Measurements from ENCODE around the gene TSPOAP1. TPM values are rescaled to one million over a fixed set of nuclear protein-coding genes. Genes with fewer than 3 reads are reported as not detected.

Gene TSPOAP1
- total and polyA plus RNA-seq, 2 of the 13 experiments (the other 11 are each of a cell fraction or from before 2014, with no cell fraction given): not detected

DNA sequence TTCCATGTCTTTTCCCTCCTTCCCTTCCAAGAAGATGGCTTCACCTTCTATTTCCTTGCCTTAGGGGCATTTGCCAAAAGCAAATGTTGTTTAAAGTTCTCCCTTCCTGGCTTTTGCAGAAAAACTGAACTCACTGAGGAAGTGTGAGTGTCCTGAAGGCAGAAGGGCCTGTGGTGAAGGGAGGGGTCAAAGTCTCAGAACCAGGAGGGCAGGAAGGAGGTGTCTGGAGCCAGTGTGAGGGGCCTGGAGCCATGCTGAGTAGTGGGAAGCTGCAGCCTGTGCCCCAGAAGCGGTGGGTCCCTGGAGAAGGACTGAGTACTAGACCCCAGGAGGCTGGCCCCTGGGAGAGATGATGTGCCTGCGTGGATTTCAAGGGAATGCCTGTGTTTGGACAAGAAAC, 47.2 kb upstream of the TSPOAP1 start:
- H3K9me3 ChIP-seq (ENCODE audit: low read length): no peaks in the 10 kb centered on the region
- no peaks in the 10 kb centered on the region for H3K27me3 ChIP-seq (ENCODE audit: control insufficient read depth in 1 of 2, insufficient read depth in 2 of 2, low read length in 2 of 2)
- no peaks in the 10 kb centered on the region for H4K20me1 ChIP-seq (ENCODE audit: insufficient read depth, low read length)
- FAIRE-seq: no peak
- WGBS (ENCODE audit: low lambda C conversion rate): 95% methylated on average over 2 of the region's 2 CpGs
- peaks cover 28 to 50% of the 10 kb centered on the region in 2 experiments for H3K36me3 ChIP-seq (replicated peaks in 1 of 2; ENCODE audit: control insufficient read depth in 1 of 2, insufficient read depth in 2 of 2, low read length in 2 of 2)
- TF ChIP-seq, protein P1, sequence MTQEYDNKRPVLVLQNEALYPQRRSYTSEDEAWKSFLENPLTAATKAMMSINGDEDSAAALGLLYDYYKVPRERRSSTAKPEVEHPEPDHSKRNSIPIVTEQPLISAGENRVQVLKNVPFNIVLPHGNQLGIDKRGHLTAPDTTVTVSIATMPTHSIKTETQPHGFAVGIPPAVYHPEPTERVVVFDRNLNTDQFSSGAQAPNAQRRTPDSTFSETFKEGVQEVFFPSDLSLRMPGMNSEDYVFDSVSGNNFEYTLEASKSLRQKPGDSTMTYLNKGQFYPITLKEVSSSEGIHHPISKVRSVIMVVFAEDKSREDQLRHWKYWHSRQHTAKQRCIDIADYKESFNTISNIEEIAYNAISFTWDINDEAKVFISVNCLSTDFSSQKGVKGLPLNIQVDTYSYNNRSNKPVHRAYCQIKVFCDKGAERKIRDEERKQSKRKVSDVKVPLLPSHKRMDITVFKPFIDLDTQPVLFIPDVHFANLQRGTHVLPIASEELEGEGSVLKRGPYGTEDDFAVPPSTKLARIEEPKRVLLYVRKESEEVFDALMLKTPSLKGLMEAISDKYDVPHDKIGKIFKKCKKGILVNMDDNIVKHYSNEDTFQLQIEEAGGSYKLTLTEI (CRISPR knock-in tag; conservative IDR thresholded peaks at IDR 0.05): no peak
- TF ChIP-seq, protein P2, sequence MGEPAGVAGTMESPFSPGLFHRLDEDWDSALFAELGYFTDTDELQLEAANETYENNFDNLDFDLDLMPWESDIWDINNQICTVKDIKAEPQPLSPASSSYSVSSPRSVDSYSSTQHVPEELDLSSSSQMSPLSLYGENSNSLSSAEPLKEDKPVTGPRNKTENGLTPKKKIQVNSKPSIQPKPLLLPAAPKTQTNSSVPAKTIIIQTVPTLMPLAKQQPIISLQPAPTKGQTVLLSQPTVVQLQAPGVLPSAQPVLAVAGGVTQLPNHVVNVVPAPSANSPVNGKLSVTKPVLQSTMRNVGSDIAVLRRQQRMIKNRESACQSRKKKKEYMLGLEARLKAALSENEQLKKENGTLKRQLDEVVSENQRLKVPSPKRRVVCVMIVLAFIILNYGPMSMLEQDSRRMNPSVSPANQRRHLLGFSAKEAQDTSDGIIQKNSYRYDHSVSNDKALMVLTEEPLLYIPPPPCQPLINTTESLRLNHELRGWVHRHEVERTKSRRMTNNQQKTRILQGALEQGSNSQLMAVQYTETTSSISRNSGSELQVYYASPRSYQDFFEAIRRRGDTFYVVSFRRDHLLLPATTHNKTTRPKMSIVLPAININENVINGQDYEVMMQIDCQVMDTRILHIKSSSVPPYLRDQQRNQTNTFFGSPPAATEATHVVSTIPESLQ (CRISPR knock-in tag; conservative IDR thresholded peaks at IDR 0.05): no peak
- no peak for TF ChIP-seq ZNF558 (CRISPR knock-in tag; IDR thresholded peaks at IDR 0.05; ENCODE audit: borderline replicate concordance)
- TF ChIP-seq MTF1 (CRISPR knock-in tag; IDR thresholded peaks at IDR 0.05): no peak
- TF ChIP-seq, protein P3, sequence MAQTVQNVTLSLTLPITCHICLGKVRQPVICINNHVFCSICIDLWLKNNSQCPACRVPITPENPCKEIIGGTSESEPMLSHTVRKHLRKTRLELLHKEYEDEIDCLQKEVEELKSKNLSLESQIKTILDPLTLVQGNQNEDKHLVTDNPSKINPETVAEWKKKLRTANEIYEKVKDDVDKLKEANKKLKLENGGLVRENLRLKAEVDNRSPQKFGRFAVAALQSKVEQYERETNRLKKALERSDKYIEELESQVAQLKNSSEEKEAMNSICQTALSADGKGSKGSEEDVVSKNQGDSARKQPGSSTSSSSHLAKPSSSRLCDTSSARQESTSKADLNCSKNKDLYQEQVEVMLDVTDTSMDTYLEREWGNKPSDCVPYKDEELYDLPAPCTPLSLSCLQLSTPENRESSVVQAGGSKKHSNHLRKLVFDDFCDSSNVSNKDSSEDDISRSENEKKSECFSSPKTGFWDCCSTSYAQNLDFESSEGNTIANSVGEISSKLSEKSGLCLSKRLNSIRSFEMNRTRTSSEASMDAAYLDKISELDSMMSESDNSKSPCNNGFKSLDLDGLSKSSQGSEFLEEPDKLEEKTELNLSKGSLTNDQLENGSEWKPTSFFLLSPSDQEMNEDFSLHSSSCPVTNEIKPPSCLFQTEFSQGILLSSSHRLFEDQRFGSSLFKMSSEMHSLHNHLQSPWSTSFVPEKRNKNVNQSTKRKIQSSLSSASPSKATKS (CRISPR knock-in tag; IDR thresholded peaks at IDR 0.05): no peak
- TF ChIP-seq TCF12 (IDR thresholded peaks at IDR 0.05): no peak
- TF ChIP-seq TCF12 (CRISPR knock-in tag; IDR thresholded peaks at IDR 0.05): no peak
- peak; percentile 88 for TF ChIP-seq RBM22 (optimal IDR thresholded peaks at IDR 0.05; ENCODE audit: low read length)
- no peak for TF ChIP-seq ARNTL (CRISPR knock-in tag; IDR thresholded peaks at IDR 0.05)
- POLR2A ChIA-PET: interaction anchor here (9.5 kb wide), 1 partner anchor 8 kb away, joined by 458 read pairs; no protein-coding TSS in a partner anchor
- intact Hi-C loops (cut with micrococcal nuclease; ENCODE audit: unreplicated experiment) (no loop called here), in situ Hi-C loops (cut with HindIII; ENCODE audit: extremely low pct_ligation_motif_present, low pct_unique_long_range_greater_than_20kb) (no loop called here)
- no TSS peak for BruUV-seq (replicated peaks)
- H3K9ac ChIP-seq (ENCODE audit: insufficient read depth, low read depth, low read length): peak overlapping the region; percentile 2; the same call in 1 of the 2 replicates
- no peak overlapping the region for H3K4me2 ChIP-seq (ENCODE audit: low read depth, low read length)
- H3K4me1 ChIP-seq (ENCODE audit: insufficient read depth, low read length): peaks cover 97% of the 10 kb centered on the region
- H2AFZ ChIP-seq (ENCODE audit: low read length): no peak overlapping the region
- no peak for ATAC-seq
- peak overlapping the region; percentile 36 for H3K27ac ChIP-seq (ENCODE audit: extremely low read length, insufficient read depth, low read length)
- DNase-seq (ENCODE audit: low spot score): no peak
- CTCF ChIA-PET (ENCODE audit: low intra/inter-chr PET ratio, low total read pairs): no interaction called here
- peaks cover 97% of the 10 kb centered on the region for H3K79me2 ChIP-seq (ENCODE audit: insufficient read depth, low read length)
- no peak overlapping the region for H3K4me3 ChIP-seq (replicated peaks in 1 of 3; ENCODE audit: insufficient read depth in 1 of 3, low read depth in 2 of 3, low read length in 3 of 3)

Measured in HepG2 (cell line).